Measurements from ENCODE around the gene HMG20A.

HMG20A gene

DNA sequence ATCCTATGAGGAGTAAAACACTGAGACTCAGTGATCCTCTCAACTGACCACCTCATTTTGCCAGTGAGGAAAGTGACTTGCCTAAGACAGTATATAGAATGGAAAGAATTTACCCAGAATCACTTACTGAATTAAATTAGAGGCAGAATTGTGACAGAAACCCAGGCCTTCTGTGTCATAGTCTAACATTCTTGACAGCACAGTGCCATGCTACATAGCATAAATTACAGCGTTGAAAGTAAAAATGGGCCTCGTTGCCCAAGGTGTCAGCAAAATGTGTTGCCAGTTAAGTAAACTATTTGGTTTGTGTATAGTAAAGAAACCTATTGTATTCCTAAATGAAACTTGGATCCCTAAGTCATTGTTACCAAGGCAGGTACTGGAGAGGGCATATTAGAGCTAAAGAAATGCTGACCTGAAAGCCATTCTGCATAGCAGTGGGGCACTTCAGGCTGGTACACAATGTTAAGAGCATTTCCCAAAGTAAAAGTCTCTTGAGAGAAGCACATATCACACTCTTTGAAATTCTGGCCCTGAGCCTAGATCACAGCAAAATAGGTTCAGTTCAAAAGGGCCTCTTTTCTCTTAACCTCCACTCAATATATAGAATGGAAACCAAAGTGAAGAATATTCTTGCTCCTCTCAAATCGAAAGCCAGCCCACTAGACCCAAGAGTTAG is 53.8 kb downstream of the HMG20A start:
- Histone ChIP-seq H3K27ac (ENCODE audit: poor library complexity, severe bottlenecking) (no peak overlapping the region), H3K9me3 (ENCODE audit: severe bottlenecking) (no peaks in the 10 kb centered on the region), H3K4me3 (ENCODE audit: severe bottlenecking) (no peak overlapping the region), H3K36me3 (ENCODE audit: low read depth) (peaks cover 70% of the 10 kb centered on the region), H3K4me1 (ENCODE audit: insufficient read depth, poor library complexity, severe bottlenecking) (no peaks in the 10 kb centered on the region), H3K27me3 (ENCODE audit: insufficient read depth, poor library complexity, severe bottlenecking) (no peaks in the 10 kb centered on the region)
- DNase-seq (ENCODE audit: low spot score) (no peak), ATAC-seq (ENCODE audit: low read depth) (no peak)
- TF ChIP-seq, protein P1, sequence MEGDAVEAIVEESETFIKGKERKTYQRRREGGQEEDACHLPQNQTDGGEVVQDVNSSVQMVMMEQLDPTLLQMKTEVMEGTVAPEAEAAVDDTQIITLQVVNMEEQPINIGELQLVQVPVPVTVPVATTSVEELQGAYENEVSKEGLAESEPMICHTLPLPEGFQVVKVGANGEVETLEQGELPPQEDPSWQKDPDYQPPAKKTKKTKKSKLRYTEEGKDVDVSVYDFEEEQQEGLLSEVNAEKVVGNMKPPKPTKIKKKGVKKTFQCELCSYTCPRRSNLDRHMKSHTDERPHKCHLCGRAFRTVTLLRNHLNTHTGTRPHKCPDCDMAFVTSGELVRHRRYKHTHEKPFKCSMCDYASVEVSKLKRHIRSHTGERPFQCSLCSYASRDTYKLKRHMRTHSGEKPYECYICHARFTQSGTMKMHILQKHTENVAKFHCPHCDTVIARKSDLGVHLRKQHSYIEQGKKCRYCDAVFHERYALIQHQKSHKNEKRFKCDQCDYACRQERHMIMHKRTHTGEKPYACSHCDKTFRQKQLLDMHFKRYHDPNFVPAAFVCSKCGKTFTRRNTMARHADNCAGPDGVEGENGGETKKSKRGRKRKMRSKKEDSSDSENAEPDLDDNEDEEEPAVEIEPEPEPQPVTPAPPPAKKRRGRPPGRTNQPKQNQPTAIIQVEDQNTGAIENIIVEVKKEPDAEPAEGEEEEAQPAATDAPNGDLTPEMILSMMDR (IDR thresholded peaks at IDR 0.05; ENCODE audit: poor library complexity, severe bottlenecking) = no peak

DNA sequence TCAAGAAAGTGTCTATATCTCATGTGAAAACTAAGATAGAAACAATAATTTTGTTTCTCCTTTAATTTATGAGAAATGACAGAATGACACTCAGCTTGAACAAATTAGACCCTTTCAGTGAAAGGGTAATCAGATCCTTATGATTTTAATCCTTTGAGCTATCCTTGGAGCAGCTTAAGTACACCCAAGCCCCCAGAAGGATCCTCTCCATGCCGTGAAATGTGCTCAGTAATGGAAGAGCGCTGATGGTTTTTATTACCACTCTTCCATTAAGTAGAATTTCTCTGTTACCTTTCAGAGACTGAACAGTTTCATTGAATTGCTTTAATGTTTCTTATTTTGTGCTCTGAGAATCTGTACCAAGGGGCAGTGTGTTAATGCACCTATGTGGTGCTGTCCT is 54.3 kb downstream of the HMG20A start:
- DNase-seq (ENCODE audit: low spot score) (no peak), ATAC-seq (ENCODE audit: low read depth) (no peak)
- Histone ChIP-seq H3K4me1 (ENCODE audit: insufficient read depth, poor library complexity, severe bottlenecking) (no peaks in the 10 kb centered on the region), H3K27ac (ENCODE audit: poor library complexity, severe bottlenecking) (no peak overlapping the region), H3K4me3 (ENCODE audit: severe bottlenecking) (no peak overlapping the region), H3K9me3 (ENCODE audit: severe bottlenecking) (no peaks in the 10 kb centered on the region), H3K27me3 (ENCODE audit: insufficient read depth, poor library complexity, severe bottlenecking) (no peaks in the 10 kb centered on the region), H3K36me3 (ENCODE audit: low read depth) (peaks cover 70% of the 10 kb centered on the region)
- TF ChIP-seq, protein P1 (IDR thresholded peaks at IDR 0.05; ENCODE audit: poor library complexity, severe bottlenecking) = no peak

DNA sequence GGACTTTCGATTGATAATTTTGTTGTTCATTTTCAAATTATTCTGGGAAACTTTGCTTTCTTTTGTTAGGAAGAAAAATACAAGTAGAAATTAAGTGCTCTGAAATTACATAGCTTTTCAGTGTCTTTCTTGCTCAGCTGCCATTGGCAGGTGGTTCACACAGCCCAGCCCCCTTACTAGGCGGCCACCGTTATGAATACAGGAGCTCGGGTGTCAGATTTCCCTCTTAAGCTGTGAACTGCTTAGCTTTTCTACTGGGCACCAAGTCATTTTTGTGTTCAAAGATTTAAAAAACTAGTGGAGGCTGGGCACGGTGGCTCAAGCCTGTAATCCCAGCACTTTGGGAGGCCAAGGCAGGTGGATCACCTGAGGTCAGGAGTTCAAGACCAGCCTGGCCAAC is 55.2 kb downstream of the HMG20A start:
- TF ChIP-seq, protein P1 (IDR thresholded peaks at IDR 0.05; ENCODE audit: poor library complexity, severe bottlenecking) = no peak
- Histone ChIP-seq H3K4me1 (ENCODE audit: insufficient read depth, poor library complexity, severe bottlenecking) (no peaks in the 10 kb centered on the region), H3K27ac (ENCODE audit: poor library complexity, severe bottlenecking) (no peak overlapping the region), H3K27me3 (ENCODE audit: insufficient read depth, poor library complexity, severe bottlenecking) (no peaks in the 10 kb centered on the region), H3K9me3 (ENCODE audit: severe bottlenecking) (no peaks in the 10 kb centered on the region), H3K4me3 (ENCODE audit: severe bottlenecking) (no peak overlapping the region), H3K36me3 (ENCODE audit: low read depth) (peaks cover 66% of the 10 kb centered on the region)
- DNase-seq (ENCODE audit: low spot score) = no peak
- no peak for ATAC-seq (ENCODE audit: low read depth)

DNA sequence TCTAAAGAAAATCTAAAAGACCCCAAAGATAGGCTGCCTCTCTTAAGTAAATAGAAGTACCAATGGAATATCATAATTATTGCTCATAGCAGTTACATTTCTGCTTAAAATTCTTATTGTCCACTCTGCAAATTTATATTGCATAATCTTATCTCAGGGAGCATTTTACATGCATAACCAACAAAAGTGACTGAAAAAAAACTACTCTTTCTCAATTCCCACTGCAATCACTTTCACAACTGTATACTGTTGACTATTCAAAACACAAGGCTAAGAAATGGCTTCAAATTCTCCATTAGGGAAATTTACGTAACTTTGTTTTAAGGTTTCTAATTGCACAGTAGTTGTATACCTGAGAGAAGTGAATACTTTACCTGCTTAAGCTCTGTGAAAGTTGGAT is 56.3 kb downstream of the HMG20A start:
- H3K27me3 ChIP-seq (ENCODE audit: insufficient read depth, poor library complexity, severe bottlenecking) = no peaks in the 10 kb centered on the region
- DNase-seq (ENCODE audit: low spot score) = no peak
- no peaks in the 10 kb centered on the region for H3K9me3 ChIP-seq (ENCODE audit: severe bottlenecking)
- TF ChIP-seq, protein P1 (IDR thresholded peaks at IDR 0.05; ENCODE audit: poor library complexity, severe bottlenecking) = no peak
- H3K4me1 ChIP-seq (ENCODE audit: insufficient read depth, poor library complexity, severe bottlenecking) = peaks cover 10% of the 10 kb centered on the region
- no peak for ATAC-seq (ENCODE audit: low read depth)
- H3K27ac ChIP-seq (ENCODE audit: poor library complexity, severe bottlenecking) = no peak overlapping the region
- no peak overlapping the region for H3K4me3 ChIP-seq (ENCODE audit: severe bottlenecking)
- H3K36me3 ChIP-seq (ENCODE audit: low read depth) = peaks cover 64% of the 10 kb centered on the region

DNA sequence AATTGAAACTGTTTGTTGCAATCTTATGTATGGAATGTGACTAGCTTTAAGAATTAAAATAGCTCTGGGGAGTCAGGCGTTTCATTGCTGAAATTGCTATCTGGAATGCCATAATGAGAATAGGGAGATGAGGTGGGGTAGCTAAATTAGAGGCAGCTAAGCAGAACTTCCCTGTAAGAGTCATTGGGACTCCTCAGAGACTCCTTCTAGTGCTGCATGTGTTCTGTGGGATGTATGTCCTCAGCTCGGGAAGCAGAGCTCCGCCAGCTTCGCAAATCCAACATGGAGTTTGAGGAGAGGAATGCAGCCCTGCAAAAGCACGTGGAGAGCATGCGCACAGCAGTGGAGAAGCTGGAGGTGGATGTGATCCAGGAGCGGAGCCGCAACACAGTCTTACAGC is 57.4 kb downstream of the HMG20A start:
- Histone ChIP-seq H3K27me3 (ENCODE audit: insufficient read depth, poor library complexity, severe bottlenecking) (no peaks in the 10 kb centered on the region), H3K36me3 (ENCODE audit: low read depth) (peaks cover 61% of the 10 kb centered on the region), H3K27ac (ENCODE audit: poor library complexity, severe bottlenecking) (no peak overlapping the region), H3K4me3 (ENCODE audit: severe bottlenecking) (no peak overlapping the region), H3K9me3 (ENCODE audit: severe bottlenecking) (no peaks in the 10 kb centered on the region), H3K4me1 (ENCODE audit: insufficient read depth, poor library complexity, severe bottlenecking) (peaks cover 21% of the 10 kb centered on the region)
- DNase-seq (ENCODE audit: low spot score) = no peak
- ATAC-seq (ENCODE audit: low read depth) = no peak
- TF ChIP-seq, protein P1 (IDR thresholded peaks at IDR 0.05; ENCODE audit: poor library complexity, severe bottlenecking) = no peak

All from RWPE2 (cell line).